AG04449 (cell line): ENCODE measurements around the gene STARD7.
"Not testable (repeated sequence)": the region's sequence is repeated elsewhere in the genome, so short reads cannot be mapped to it uniquely, and the experiment has no call there.

Source experiments
- CTCF ChIA-PET: fragments of 350-600 bp; formaldehyde crosslinking; extraction: SDS; loops from one replicate; lab custom pipeline; 2021; ENCODE audit warnings: antibody characterized with exemption; lab: Yijun Ruan, JAX
- POLR2A ChIA-PET: fragments of 400-600, 350-600 bp; formaldehyde crosslinking; extraction: SDS; loops from one replicate; lab custom pipeline; 2020; ENCODE audit warnings: antibody characterized with exemption, inconsistent platforms; lab: Yijun Ruan, JAX
- DNase-seq: peaks from one replicate; pipeline ENCODE4 v3.0.0-alpha.2; 2010; ENCODE audit warnings: low read depth, low spot score
- H3K4me3 ChIP-seq: 2 replicates; pipeline ENCODE4 v1.5.1; 2011; ENCODE audit warnings: low read depth, mild to moderate bottlenecking, control low read depth, low read length
- TF ChIP-seq, protein P1 (sequence below): IDR thresholded peaks from one replicate; pipeline ENCODE4 v1.5.1; 2011; ENCODE audit warnings: mild to moderate bottlenecking, moderate library complexity, low read length, control low read depth, inconsistent platforms; ENCODE audit not compliant: insufficient read depth; ENCODE audit errors: missing control alignments

The STARD7 gene

GRCh38 chr2:96161898-96162297, 46.7 kb downstream of the STARD7 start:
- H3K4me3 ChIP-seq, result no peak overlapping the region
- CTCF ChIA-PET, result interaction anchor here (1.1 to 2.5 kb wide), 3 partner anchors 11 to 24 kb away, joined by 3 to 25 read pairs (median 5); partner anchors contain the start of gene ASTL
- TF ChIP-seq, protein P1, sequence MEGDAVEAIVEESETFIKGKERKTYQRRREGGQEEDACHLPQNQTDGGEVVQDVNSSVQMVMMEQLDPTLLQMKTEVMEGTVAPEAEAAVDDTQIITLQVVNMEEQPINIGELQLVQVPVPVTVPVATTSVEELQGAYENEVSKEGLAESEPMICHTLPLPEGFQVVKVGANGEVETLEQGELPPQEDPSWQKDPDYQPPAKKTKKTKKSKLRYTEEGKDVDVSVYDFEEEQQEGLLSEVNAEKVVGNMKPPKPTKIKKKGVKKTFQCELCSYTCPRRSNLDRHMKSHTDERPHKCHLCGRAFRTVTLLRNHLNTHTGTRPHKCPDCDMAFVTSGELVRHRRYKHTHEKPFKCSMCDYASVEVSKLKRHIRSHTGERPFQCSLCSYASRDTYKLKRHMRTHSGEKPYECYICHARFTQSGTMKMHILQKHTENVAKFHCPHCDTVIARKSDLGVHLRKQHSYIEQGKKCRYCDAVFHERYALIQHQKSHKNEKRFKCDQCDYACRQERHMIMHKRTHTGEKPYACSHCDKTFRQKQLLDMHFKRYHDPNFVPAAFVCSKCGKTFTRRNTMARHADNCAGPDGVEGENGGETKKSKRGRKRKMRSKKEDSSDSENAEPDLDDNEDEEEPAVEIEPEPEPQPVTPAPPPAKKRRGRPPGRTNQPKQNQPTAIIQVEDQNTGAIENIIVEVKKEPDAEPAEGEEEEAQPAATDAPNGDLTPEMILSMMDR, result no peak
- no peak for DNase-seq
- POLR2A ChIA-PET, result no interaction called here

GRCh38 chr2:96160366-96160765, 48.3 kb downstream of the STARD7 start:
- H3K4me3 ChIP-seq, POLR2A ChIA-PET, DNase-seq: not testable (repeated sequence)
- CTCF ChIA-PET, result interaction anchor here (1.2 kb wide), 1 partner anchor 138 kb away, joined by 4 read pairs; no protein-coding TSS in a partner anchor

- no peak for DNase-seq
- POLR2A ChIA-PET, result no interaction called here
- TF ChIP-seq, protein P1, result no peak
- CTCF ChIA-PET, result interaction anchor here (0.8 to 1.2 kb wide), 5 partner anchors 9 to 137 kb away, joined by 3 to 4 read pairs (median 3); no protein-coding TSS in a partner anchor
- no peak overlapping the region for H3K4me3 ChIP-seq
These were observed 49.4 kb downstream of the STARD7 start for GRCh38 chr2:96159084-96159830.

DNA sequence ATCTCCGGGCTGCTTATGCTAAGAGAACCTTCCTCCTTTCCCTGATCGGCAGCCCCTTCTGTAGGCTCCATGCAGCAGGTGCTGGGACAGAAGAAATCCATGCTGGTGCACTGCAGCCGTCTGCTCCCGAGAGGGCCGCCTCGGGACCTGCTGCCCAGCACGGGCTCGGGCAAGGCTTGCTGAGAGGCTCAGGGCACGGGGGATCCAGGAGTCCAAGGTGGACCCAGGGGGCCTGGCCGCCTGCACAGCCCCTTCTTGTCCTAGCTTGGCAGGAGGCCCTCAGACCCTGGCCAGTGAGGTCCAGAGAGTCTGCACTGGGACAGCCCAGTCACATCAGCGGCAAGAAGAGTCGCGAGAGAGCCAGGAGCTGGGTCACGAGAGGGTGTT, 50.1 kb downstream of the STARD7 start:
- POLR2A ChIA-PET, result no interaction called here
- CTCF ChIA-PET, result interaction anchor here (0.9 to 1.5 kb wide), 7 partner anchors 9 to 166 kb away, joined by 3 to 5 read pairs (median 3); no protein-coding TSS in a partner anchor
- H3K4me3 ChIP-seq, result no peak overlapping the region
- DNase-seq, result no peak
- TF ChIP-seq, protein P1, result no peak

GRCh38 chr2:96157649-96158553, 50.7 kb downstream of the STARD7 start:
- TF ChIP-seq, protein P1, result no peak
- ChIA-PET CTCF (interaction anchor here (0.9 to 1.5 kb wide), 6 partner anchors 8 to 166 kb away, joined by 3 to 5 read pairs (median 3); no protein-coding TSS in a partner anchor), POLR2A (no interaction called here)
- DNase-seq, result no peak
- no peak overlapping the region for H3K4me3 ChIP-seq

- POLR2A ChIA-PET, result no interaction called here
- no peak for DNase-seq
- TF ChIP-seq, protein P1, result no peak
- H3K4me3 ChIP-seq, result no peak overlapping the region
- CTCF ChIA-PET, result interaction anchor here (0.6 to 1.5 kb wide), 3 partner anchors 18 to 165 kb away, joined by 3 read pairs; no protein-coding TSS in a partner anchor
These were observed 51.5 kb downstream of the STARD7 start for GRCh38 chr2:96156926-96157648.
